Measurements from ENCODE around the gene B3GNT4.

DNA sequence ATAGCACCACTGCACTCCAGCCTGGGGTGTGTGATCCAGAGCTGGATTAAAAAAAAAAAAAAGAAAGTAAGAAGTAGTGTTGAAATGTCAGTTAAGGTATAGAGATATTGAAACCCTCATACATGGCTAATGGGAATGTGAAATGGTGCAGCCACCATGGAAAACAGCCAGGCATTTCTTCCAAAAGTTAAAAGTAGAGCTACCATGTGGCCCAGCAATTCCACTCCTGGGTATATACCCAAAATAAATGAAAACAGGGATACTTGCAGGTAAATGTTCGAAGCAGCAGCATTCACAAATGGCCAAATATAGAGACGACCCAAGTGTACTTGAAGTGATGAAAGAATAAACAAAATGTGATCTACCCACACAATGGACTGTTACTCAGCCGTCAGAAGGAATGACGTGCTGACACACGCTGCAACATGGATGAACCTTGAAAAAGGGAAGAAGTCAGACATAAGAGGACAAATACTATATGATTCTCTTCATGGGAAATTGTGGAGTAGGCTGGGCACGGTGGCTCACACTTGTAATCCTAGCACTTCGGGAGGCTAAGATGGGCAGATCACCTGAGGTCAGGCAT is 44.7 kb upstream of the B3GNT4 start:
- TF ChIP-seq POLR2A (IDR thresholded peaks at IDR 0.05), result no peak
- TF ChIP-seq, protein P1, sequence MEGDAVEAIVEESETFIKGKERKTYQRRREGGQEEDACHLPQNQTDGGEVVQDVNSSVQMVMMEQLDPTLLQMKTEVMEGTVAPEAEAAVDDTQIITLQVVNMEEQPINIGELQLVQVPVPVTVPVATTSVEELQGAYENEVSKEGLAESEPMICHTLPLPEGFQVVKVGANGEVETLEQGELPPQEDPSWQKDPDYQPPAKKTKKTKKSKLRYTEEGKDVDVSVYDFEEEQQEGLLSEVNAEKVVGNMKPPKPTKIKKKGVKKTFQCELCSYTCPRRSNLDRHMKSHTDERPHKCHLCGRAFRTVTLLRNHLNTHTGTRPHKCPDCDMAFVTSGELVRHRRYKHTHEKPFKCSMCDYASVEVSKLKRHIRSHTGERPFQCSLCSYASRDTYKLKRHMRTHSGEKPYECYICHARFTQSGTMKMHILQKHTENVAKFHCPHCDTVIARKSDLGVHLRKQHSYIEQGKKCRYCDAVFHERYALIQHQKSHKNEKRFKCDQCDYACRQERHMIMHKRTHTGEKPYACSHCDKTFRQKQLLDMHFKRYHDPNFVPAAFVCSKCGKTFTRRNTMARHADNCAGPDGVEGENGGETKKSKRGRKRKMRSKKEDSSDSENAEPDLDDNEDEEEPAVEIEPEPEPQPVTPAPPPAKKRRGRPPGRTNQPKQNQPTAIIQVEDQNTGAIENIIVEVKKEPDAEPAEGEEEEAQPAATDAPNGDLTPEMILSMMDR (IDR thresholded peaks at IDR 0.05), result no peak
